GM19324 (cell line): ENCODE measurements around the gene PPIL4.

ENCODE experiments used
- ATAC-seq: cut with Tn5 transposase; IDR thresholded peaks from one replicate; pipeline ENCODE4 v1.9.1; 2021; ENCODE audit warnings: mild to moderate bottlenecking, moderate library complexity; ENCODE audit not compliant: unreplicated experiment, low FRiP score

The PPIL4 gene, protein sequence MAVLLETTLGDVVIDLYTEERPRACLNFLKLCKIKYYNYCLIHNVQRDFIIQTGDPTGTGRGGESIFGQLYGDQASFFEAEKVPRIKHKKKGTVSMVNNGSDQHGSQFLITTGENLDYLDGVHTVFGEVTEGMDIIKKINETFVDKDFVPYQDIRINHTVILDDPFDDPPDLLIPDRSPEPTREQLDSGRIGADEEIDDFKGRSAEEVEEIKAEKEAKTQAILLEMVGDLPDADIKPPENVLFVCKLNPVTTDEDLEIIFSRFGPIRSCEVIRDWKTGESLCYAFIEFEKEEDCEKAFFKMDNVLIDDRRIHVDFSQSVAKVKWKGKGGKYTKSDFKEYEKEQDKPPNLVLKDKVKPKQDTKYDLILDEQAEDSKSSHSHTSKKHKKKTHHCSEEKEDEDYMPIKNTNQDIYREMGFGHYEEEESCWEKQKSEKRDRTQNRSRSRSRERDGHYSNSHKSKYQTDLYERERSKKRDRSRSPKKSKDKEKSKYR

DNA sequence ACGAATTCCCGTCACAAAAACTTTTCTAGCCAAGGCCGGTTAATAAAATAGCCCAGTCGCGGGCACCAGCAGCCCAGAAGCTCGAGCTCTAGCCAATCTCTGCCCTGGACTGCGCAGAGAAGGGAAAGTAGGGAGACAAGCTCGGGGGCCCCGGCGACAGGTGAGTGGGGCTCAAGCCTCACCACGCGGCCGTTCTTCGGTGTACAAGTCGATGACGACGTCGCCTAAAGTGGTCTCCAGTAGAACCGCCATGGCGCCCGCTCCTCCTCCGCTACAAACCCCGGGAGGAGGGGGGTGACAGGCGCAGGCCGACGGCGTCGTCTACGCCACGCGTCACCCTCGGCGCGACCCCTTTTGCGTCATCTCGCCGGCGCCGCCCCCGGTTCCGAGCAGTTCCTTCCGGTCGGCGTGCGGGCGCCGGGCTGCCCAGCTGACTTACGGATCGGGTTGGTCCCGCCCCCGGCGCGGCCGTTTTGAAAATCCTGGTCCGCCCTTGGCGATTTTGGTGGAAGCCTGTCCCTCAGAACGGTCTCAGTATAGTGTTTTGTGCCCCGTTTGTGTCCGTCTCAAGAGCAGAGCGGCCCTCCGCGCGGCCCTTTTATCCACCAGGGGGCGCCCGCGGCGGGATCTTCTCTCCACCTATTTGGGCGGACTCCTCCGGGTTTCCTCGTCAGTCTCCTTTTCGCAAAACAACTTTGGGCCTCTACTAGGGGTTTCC is at the start of gene PPIL4:
Gene PPIL4, minus strand, starts transcription at position 290 of the 718 bp plus-strand sequence. Its CDS starts 38 bp downstream, at position 252.
- peak; percentile 98 for ATAC-seq

DNA sequence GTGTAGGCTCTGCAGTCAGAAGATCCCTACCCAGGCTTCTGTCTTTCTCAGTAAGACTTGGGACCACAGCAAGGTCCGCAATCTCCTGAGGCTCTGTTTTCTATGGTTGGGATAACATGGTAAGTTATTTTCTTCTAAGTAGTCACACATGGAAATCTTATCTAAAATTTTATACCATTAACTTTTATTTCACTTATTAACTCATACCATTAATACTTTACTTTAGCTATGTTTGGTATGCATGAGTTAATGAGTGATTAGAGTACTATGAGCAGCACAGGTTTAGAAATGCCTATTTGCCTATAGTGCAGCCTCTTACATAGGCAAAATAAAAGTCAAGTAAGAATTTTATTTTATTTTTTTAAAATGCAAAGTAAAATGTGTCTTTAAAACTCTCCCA is 47.6 kb upstream of the PPIL4 start:
- no peak for ATAC-seq

DNA sequence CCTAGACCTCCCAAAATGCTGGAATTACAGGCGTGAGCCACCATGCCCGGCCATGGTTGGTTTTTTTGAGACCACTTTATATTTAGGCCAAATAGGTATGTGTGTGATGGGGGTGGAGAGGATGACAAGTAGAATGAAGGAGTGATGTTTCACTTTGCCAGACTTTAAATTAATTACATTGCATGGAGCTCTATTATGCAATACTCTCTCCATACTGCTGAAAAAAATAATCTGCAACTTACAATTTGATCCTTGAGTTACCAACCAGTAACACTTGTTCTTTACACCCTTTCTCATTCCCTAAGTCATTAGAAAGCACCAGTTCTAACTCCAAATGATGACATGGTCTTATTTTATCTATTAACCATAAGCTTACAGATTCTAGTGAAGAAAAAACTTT is 47.1 kb upstream of the PPIL4 start:
- ATAC-seq = no peak

DNA sequence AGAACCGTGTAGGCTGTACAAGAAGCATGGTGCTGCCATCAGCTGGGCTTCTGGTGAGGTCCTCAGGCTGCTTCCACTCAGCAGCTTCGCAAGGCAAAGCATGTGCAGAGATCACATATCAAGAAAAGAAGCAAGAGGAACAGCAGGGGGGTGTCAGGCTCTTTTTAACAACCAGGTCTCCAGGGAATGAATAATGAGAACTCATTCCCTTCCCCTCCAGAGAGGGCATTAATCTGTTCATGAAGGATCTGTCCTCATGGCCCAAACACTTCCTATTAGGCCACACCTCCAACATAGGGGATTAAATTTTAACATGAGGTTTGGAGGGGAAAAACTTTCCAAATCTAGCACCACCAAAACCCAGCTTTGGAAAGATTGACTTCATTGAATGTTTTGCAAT is 40.3 kb upstream of the PPIL4 start:
- no peak for ATAC-seq

DNA sequence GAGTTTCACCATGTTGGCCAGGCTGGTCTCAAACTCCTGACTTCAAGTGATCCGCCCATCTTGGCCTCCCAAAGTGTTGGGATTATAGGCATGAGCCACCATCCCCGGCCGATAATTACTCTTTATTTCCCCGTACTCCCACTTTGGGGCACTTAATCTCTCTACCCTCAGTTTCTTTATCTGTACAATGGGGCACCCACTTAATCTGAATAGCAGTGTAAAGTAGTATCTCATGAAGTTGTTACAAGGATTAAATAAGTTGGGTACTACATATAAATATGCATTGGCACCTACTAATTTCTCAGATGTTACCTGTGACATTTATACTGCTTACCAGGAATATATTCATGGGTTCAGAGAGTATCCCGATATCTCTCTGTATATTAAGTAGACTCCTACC is 35.5 kb upstream of the PPIL4 start:
- ATAC-seq = no peak

DNA sequence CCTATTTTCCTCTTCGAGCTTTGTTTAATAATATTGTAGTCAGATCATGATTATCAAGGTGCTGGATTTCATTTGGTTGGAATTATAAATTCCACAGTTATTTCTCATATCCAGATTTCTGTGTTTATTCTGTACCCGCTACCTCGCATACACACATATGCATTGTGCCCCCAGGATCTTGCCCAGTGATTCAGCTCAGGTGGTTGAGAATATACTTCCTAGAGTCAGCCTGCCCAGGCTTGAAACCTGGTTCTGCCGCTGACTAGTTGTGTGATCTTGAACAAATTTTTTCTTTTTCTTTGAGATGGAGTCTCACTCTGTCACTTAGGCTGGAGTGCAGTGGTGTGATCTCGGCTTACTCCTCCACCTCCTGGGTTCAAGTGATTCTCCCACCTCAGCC is 35.0 kb upstream of the PPIL4 start:
- ATAC-seq = no peak

DNA sequence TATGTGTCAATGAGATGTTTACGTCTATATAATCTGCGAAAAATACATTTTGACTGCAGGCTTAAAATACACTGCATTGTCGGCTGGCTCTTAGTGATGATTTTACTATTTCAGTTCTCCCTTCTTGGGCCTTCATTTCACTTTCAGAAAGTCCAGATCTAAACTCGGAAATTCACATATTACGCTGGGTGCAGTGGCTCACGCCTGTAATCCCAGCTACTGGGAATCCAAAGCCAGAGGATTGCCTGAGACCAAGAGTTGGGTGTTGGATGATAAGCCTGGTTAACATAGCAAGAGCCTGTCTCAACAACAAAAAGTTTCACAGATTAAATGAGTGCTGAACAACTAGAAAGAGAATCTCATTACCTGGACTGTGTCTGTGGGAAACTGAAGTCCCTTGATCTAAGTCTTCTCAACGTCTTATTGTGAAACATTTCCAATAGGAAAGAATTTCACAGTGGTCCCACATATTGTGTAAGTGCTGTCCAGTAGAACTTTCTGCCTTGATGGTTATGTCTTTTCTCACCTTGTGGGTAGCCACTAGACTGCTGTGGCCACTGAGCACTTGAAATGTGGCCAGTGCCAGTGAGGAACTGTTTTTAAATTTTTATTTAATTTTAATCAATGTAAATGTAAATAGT is 22.2 kb upstream of the PPIL4 start:
- no peak for ATAC-seq

DNA sequence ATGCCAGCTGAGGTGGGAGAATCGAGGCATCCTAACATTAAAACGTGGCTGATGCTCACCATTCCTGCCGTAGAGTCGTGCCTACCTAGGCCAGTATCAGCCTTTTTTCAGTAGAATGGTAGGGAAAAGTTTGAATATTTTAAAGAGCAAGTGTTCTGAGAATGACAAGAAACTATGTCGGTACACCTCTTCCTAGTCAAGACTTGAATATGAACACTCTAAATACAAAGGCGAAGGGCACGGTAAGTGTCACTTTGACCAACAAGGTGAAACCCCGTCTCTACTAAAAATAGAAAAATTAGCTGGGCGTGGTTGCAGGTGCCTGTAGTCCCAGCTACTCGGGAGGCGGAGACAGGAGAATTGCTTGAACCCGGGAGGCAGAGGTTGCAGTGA is 21.3 kb upstream of the PPIL4 start:
- ATAC-seq = no peak

DNA sequence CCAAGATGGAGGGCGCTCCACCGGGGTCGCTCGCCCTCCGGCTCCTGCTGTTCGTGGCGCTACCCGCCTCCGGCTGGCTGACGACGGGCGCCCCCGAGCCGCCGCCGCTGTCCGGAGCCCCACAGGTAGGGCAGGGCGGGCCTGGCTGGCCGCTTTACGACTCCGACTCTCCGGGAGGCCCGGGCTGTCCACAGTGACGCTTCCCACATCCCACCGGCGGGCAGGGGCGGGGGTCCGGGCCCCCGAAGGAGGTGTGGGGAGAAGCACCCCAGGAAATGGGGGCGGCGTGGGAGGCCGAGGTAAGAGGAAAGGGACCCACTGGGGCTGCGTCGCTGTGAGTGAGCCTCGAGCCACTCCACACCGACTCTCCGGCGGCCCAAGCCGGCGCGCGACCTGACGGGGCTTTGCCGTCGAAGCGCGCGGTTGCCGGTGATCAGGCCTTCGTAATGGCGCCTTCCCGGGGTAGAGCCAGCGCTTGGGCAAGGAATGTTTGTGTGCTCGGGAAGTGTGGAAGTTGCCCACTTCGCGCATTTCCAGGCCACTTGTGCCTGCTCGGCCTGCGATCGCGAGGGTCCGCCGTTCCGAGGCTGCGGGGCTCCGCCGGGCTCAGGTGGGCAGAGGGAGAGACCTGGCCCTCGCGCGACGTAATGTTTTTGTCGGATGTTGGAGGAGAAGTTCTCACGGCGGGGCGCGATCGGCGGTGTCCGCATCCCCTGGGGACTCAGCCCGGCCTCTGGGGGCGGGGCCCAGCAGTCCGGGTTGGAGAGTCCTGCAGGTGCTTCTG is 20.8 kb upstream of the PPIL4 start:
- ATAC-seq = peak; percentile 23

DNA sequence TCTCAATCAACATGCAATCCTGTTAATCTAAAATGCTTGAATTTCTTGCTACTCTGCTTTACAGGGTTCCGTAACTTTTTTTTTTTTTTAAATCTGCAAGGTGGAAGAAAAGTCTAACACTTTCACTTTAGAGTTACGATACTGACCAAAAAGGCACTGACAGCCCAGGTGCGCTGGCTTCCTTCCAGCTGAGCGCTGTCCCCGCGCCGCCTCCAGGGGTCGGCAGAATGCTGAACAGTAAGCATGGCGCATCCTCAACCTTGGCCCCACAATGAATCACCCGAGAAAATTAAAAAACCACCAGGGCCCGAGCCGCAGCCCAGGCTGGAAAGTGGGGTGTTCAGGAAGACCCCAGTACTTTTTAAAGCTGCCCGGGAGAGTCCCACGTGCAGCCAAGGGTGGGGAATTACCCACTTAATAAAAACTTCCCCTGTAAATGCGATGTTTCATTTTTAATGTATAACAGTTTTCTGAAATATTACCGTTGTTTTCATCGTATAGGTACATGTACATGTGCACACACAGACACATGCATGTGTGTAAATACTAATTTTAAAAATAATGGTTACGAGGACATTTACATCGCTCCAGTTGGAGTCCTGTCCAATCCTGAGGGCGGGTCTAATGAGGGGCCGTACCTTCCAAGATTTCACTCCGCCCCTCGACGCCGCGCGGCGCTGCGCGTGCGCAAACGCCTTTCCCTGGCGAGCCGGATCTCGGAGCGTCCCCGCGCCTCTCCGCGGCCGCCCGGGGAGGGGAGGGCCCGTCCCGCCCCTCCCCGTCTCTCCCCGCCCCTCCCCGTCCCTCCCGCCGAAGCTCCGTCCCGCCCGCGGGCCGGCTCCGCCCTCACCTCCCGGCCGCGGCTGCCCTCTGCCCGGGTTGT is 19.9 kb upstream of the PPIL4 start, which contains the start of gene GINM1:
Gene GINM1, plus strand, starts transcription at position 849 of the 883 bp plus-strand sequence. CDS start 40 bp downstream, outside the sequence.
- peak; percentile 93 for ATAC-seq

DNA sequence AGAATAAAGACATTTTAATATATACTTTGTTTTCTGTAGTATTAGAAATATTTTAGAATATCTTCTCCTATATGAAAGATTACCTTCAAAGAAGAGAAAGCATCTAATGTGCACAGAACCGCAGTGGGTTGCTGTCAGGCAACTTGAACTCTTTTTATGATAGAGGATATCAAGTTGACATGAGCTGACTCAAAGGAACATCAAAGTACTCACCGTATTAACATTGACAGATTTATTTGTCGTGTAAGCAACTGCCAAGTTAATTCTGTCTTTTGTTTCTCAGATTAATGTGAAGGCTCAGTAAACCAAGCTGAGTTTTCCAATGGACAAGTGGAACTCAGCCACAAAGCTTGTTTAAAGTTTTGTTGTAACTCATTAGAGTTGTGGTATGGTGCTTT is 18.1 kb upstream of the PPIL4 start:
- ATAC-seq = no peak

DNA sequence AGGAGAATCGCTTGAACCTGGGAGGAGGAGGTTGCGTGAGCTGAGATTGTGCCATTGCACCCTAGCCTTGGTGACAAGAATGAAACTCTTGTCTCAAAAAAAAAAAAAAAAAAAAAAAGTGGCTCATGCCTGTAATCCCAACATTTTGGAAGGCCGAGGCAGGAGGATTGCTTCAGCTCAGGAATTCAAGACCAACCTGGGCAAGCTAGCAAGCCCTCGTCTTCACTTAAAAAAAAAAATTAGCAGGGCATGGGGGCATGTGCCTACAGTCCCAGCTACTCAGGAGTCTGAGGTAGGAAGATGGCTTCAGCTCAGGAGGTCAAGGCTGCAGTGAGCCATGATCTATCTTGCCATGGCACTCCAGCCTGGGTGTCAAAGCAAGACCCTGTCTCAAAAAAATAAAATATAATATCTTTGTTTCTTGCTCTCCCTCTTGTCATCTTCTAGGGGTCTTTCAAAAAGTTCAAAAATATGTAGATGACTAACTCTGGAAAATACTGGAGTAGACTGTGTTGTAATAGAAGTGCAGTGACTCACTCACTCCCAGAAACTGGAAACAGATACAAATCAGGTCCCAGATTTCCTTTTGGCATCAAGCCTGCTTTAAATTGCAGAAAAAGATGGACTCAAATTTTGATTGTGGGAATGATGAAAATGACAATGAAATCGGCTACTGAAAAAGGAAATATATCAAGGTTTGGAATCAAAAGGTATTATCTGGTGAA is 17.5 kb upstream of the PPIL4 start:
- no peak for ATAC-seq

DNA sequence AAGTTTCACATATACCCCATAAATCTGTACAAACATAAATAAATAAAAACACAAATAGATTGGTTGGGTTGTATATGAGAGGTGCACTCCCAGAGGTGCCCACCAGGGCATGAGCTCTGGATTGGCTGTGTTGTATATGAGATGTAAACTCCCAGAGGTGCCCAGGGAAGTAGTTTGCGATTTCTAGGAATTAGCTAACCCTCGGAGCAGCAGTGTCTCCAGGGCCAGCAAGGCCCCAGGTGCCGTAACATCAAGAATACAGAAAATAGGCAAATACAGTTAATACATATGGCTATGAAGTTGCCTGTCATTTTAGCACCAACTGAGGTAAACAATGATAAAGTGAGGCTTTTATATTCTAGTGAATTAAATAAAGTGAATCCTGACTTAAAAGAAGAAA is 14.9 kb upstream of the PPIL4 start:
- ATAC-seq = no peak

DNA sequence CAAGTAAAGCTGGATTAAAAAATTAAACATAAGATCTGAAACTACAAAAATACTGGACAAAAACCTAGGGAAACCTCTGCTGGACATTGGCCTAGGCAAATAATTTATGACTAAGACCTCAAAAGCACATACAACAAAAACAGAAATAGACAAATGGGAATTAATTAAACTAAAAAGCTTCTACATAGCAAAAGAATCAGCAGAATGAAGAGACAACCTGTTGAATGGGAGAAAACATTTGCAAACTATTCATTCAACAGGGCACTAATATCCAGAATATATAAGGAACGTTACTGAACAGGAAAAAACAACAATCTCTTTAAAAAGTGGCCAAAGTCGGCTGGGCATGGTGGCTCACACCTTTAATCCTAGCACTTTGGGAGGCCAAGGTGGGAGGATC is 13.5 kb upstream of the PPIL4 start:
- no peak for ATAC-seq

DNA sequence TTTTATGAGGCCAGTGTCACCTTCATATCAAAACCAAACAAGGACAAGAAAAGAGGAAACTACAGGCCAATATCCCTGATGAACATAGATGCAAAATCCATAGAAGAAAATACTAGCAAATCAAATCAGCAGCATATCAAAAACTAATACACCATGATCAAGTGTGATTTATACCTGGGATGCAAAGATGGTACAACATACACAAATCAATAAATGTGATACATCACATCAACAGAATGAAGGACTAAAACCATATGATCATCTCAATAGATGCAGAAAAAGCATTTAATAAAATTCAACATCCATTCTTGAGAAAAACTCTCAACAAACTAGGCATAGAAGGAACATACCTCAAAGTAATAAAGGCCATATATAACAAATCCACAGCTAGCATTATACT is 12.2 kb upstream of the PPIL4 start:
- no peak for ATAC-seq

DNA sequence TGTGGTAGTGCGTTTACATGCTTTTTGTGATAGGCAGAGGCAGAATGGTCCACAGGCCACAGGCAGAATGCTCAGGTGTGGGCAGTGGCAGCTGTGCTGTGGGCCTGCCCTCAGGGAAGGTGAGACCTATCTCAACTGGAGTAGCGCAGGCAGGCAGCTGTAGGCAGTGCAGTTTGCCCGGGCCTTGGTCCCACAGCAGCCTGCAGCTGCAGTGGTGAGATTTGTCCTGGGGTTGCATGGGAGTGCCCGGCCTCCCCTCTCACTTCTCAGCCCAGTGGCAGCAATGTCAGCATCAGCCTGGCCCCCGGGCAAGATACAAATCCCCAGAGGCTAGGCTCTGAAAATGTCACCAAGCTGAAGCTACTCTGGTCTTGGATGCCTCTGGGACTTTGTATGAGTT is 6.1 kb upstream of the PPIL4 start:
- ATAC-seq = no peak

DNA sequence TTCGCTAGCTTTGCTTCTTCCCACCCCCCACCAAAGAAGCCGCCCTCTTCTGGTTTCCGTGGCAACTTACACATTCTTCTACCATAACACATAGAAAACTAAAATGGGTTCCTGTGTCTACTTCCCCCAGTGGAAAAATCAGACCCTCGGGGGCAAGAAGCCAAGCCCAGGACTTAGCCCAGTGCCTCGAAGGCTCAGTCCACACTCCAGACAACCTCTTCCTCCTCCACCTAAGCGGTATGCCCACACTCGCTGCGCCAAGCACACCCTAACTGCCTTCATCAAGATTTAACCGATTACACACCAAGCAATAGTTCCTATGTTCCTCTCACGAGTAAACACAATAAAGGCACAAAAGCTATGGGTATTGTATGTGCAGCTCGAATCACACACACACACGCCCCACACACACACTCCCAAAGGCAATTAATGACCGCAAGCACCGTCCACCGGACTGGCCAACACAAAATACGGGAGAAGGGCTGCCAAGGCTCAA is 537 bp downstream of the PPIL4 start:
- ATAC-seq = no peak

DNA sequence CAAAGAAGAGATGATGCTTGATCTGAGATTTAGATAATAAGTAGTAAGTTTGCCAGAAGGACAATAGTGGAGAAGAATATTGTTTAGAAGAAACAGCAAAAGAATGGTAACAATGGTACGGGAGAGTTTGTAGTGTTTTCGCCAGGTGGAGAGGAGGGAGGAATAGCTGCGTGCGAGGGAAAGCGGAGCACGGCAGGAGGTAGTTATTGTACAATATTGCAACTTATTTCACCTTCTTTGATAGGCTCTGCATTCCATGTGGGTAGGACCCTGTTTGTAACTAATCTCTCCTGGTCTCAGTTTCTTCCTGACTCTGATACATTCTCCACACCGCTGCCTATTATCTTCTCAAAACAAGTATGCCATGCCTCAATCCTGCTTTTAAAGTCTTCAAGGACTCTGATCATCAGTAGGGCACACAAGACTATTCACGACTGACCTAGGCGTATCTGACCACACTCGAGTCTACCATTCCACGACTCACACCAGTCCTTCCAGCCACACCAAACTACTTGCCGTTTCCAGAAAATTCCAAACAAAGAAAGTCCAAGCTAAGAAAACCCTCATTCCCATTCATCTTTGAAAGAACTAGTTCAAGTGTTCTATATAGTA is 1.1 kb downstream of the PPIL4 start:
- no peak for ATAC-seq
